CD4-positive, CD25-positive, alpha-beta regulatory T cell (primary cell): ENCODE data around the gene L1CAM. TPM values are rescaled to one million over a fixed set of nuclear protein-coding genes. Genes with fewer than 3 reads are reported as not detected.

Source experiments
- ATAC-seq, 2 donors: fragments of 150-1000 bp; cut with Tn5 transposase; one replicate each; pipeline ENCODE4 v1.10.0; 2021; ENCODE audit warnings: low read depth in 2 of 2, moderate number of reproducible peaks in 2 of 2, moderate library complexity in 1 of 2
- DNase-seq, 3 donors: peaks; one replicate each; pipeline versions ENCODE4 v3.0.0 to v3.0.0-alpha.2; 2012 to 2022; ENCODE audit warnings: mixed read lengths in 1 of 3
- H3K27ac ChIP-seq: one replicate; pipeline ENCODE4 v1.7.0; 2013; ENCODE audit warnings: mild to moderate bottlenecking, low read length; ENCODE audit not compliant: insufficient read depth, poor library complexity, severe bottlenecking
- H3K27me3 ChIP-seq: one replicate; pipeline ENCODE4 v1.7.0; 2013; ENCODE audit warnings: low read length; ENCODE audit not compliant: control insufficient read depth, insufficient read depth
- H3K36me3 ChIP-seq: one replicate; pipeline ENCODE4 v1.7.0; 2013; ENCODE audit warnings: mild to moderate bottlenecking, low read length, moderate library complexity; ENCODE audit not compliant: control insufficient read depth, insufficient read depth
- H3K4me1 ChIP-seq: 2 replicates; pipeline ENCODE4 v1.7.0; 2013; ENCODE audit warnings: mild to moderate bottlenecking, low read length; ENCODE audit not compliant: insufficient read depth, control insufficient read depth, poor library complexity, severe bottlenecking
- H3K4me3 ChIP-seq: one replicate; pipeline ENCODE4 v1.7.0; 2013; ENCODE audit warnings: low read depth, mild to moderate bottlenecking, low read length, moderate library complexity
- H3K9me3 ChIP-seq, 2 experiments: 1 replicate in 1 of 2; 2 replicates in 1 of 2; pipeline ENCODE4 v1.7.0; 2013; ENCODE audit warnings: low read length in 2 of 2, mild to moderate bottlenecking in 1 of 2, moderate library complexity in 1 of 2; ENCODE audit not compliant: control insufficient read depth in 2 of 2
- H3K27ac Mint-ChIP-seq, 3 donors: one replicate each; pipeline ENCODE4 v1.8.0; 2020 to 2022; ENCODE audit warnings: mild to moderate bottlenecking in 3 of 3, mixed read lengths in 3 of 3, moderate library complexity in 2 of 3
- H3K27me3 Mint-ChIP-seq: one replicate; pipeline ENCODE4 v1.8.0; 2022; ENCODE audit warnings: mild to moderate bottlenecking, mixed read lengths
- H3K36me3 Mint-ChIP-seq: one replicate; pipeline ENCODE4 v1.8.0; 2020; ENCODE audit warnings: mixed read lengths
- H3K4me1 Mint-ChIP-seq, 4 donors: one replicate each; pipeline ENCODE4 v1.8.0; 2020 to 2022; ENCODE audit warnings: mixed read lengths in 4 of 4, mild to moderate bottlenecking in 1 of 4
- H3K4me3 Mint-ChIP-seq, 4 donors: one replicate each; pipeline ENCODE4 v1.8.0; 2020 to 2022; ENCODE audit warnings: mild to moderate bottlenecking in 4 of 4, mixed read lengths in 4 of 4, moderate library complexity in 3 of 4
- H3K9me3 Mint-ChIP-seq, 7 donors: one replicate each; pipeline ENCODE4 v1.8.0; 2020 to 2022; ENCODE audit warnings: mixed read lengths in 7 of 7, mild to moderate bottlenecking in 3 of 7, moderate library complexity in 2 of 7
- polyA plus RNA-seq, 4 donors: library from polyadenylated mRNA; unstranded; fragments of 300-500 nt; fragmentation: Illumina TruSeq; gene quantifications; one replicate each; pipeline ENCODE4 v1.2.3, GENCODE V29; 2021
- total RNA-seq: library from RNA; stranded (reverse); gene quantifications from one replicate; pipeline ENCODE4 v1.2.3, GENCODE V29; 2022

L1CAM gene
- total and polyA plus RNA-seq, 5 donors from 2014 or later, result 0.67 to 2.1 TPM; not detected in 3

GRCh38 chrX:153913211-153913610 lies 27.2 kb upstream of the L1CAM start:
- H3K4me1 ChIP-seq, result no peaks in the 10 kb centered on the region
- no peaks in the 10 kb centered on the region for H3K27me3 ChIP-seq
- no peak overlapping the region for H3K4me3 ChIP-seq
- no peak overlapping the region for H3K27ac ChIP-seq
- Mint-ChIP-seq H3K36me3 (peaks cover 12% of the 10 kb centered on the region), H3K4me3 (no peak overlapping the region), H3K4me1 (peaks cover 0 to 21% (median 2%) of the 10 kb centered on the region in 4 donors), H3K27me3 (no peaks in the 10 kb centered on the region), H3K27ac (no peak overlapping the region), H3K9me3 (no peaks in the 10 kb centered on the region)
- peaks cover 30% of the 10 kb centered on the region for H3K36me3 ChIP-seq
- no peak for DNase-seq
- H3K9me3 ChIP-seq, result no peaks in the 10 kb centered on the region
- ATAC-seq, result no peak

GRCh38 chrX:153911798-153912197 lies 25.8 kb upstream of the L1CAM start:
- Histone ChIP-seq H3K27me3 (no peaks in the 10 kb centered on the region), H3K4me1 (no peaks in the 10 kb centered on the region), H3K9me3 (no peaks in the 10 kb centered on the region), H3K27ac (no peak overlapping the region), H3K36me3 (peaks cover 23% of the 10 kb centered on the region), H3K4me3 (no peak overlapping the region)
- Mint-ChIP-seq H3K9me3 (no peaks in the 10 kb centered on the region), H3K27me3 (no peaks in the 10 kb centered on the region), H3K27ac (peak overlapping the region in 1 of 3 donors; percentile 76), H3K4me1 (peaks cover 0 to 18% (median 2%) of the 10 kb centered on the region in 4 donors), H3K4me3 (peak overlapping the region in 1 of 4 donors; percentile 28), H3K36me3 (peaks cover 12% of the 10 kb centered on the region)
- no peak for ATAC-seq
- no peak for DNase-seq

- Histone ChIP-seq H3K27ac (no peak overlapping the region), H3K27me3 (no peaks in the 10 kb centered on the region), H3K9me3 (no peaks in the 10 kb centered on the region), H3K4me3 (no peak overlapping the region), H3K36me3 (peaks cover 23% of the 10 kb centered on the region), H3K4me1 (peaks cover 5% of the 10 kb centered on the region)
- H3K27ac Mint-ChIP-seq, result no peak overlapping the region
- peaks cover 0 to 9% (median 2%) of the 10 kb centered on the region in 4 donors for H3K4me1 Mint-ChIP-seq
- no peaks in the 10 kb centered on the region for H3K27me3 Mint-ChIP-seq
- DNase-seq (no peak), ATAC-seq (no peak)
- no peak overlapping the region for H3K4me3 Mint-ChIP-seq
- peaks cover 0 to 2% (median 0%) of the 10 kb centered on the region in 7 donors for H3K9me3 Mint-ChIP-seq
- H3K36me3 Mint-ChIP-seq, result peaks cover 6% of the 10 kb centered on the region
Measured at GRCh38 chrX:153910446-153910845, 24.5 kb upstream of the L1CAM start.

GRCh38 chrX:153909980-153910360 lies 24.0 kb upstream of the L1CAM start:
- Histone ChIP-seq H3K4me3 (no peak overlapping the region), H3K9me3 (no peaks in the 10 kb centered on the region), H3K27me3 (no peaks in the 10 kb centered on the region), H3K36me3 (peaks cover 23% of the 10 kb centered on the region), H3K4me1 (peaks cover 10% of the 10 kb centered on the region), H3K27ac (no peak overlapping the region)
- Mint-ChIP-seq H3K27ac (no peak overlapping the region), H3K27me3 (no peaks in the 10 kb centered on the region), H3K4me3 (no peak overlapping the region), H3K4me1 (peaks cover 0 to 9% (median 2%) of the 10 kb centered on the region in 4 donors), H3K36me3 (peaks cover 6% of the 10 kb centered on the region), H3K9me3 (peaks cover 0 to 2% (median 0%) of the 10 kb centered on the region in 7 donors)
- DNase-seq (no peak), ATAC-seq (no peak)

- Mint-ChIP-seq H3K4me3 (no peak overlapping the region), H3K9me3 (peaks cover 0 to 2% (median 0%) of the 10 kb centered on the region in 7 donors), H3K27ac (no peak overlapping the region), H3K36me3 (peaks cover 6% of the 10 kb centered on the region), H3K27me3 (no peaks in the 10 kb centered on the region), H3K4me1 (peaks cover 0 to 13% (median 3%) of the 10 kb centered on the region in 4 donors)
- Histone ChIP-seq H3K9me3 (no peaks in the 10 kb centered on the region), H3K4me1 (peaks cover 16% of the 10 kb centered on the region), H3K27me3 (no peaks in the 10 kb centered on the region), H3K27ac (no peak overlapping the region), H3K4me3 (no peak overlapping the region), H3K36me3 (peaks cover 23% of the 10 kb centered on the region)
- DNase-seq (no peak), ATAC-seq (no peak)
Measured at GRCh38 chrX:153909024-153909979, 23.3 kb upstream of the L1CAM start.

- H3K27me3 ChIP-seq, result no peaks in the 10 kb centered on the region
- H3K36me3 ChIP-seq, result peaks cover 14% of the 10 kb centered on the region
- Mint-ChIP-seq H3K27me3 (no peaks in the 10 kb centered on the region), H3K36me3 (peaks cover 6% of the 10 kb centered on the region), H3K4me1 (peaks cover 0 to 17% (median 6%) of the 10 kb centered on the region in 4 donors), H3K4me3 (no peak overlapping the region), H3K27ac (no peak overlapping the region), H3K9me3 (peaks cover 0 to 2% (median 0%) of the 10 kb centered on the region in 7 donors)
- peaks cover 26% of the 10 kb centered on the region for H3K4me1 ChIP-seq
- no peaks in the 10 kb centered on the region for H3K9me3 ChIP-seq
- no peak overlapping the region for H3K27ac ChIP-seq
- H3K4me3 ChIP-seq, result no peak overlapping the region
- no peak for ATAC-seq
- DNase-seq, result no peak
Measured at GRCh38 chrX:153908219-153908860, 22.4 kb upstream of the L1CAM start.

GRCh38 chrX:153907456-153907855 lies 21.5 kb upstream of the L1CAM start:
- H3K4me3 ChIP-seq, result no peak overlapping the region
- Mint-ChIP-seq H3K27me3 (no peaks in the 10 kb centered on the region), H3K36me3 (peaks cover 6% of the 10 kb centered on the region), H3K4me1 (peaks cover 0 to 26% (median 9%) of the 10 kb centered on the region in 4 donors), H3K4me3 (no peak overlapping the region), H3K27ac (no peak overlapping the region), H3K9me3 (peaks cover 0 to 2% (median 0%) of the 10 kb centered on the region in 7 donors)
- ATAC-seq (no peak), DNase-seq (no peak)
- H3K9me3 ChIP-seq, result no peaks in the 10 kb centered on the region
- H3K27me3 ChIP-seq, result no peaks in the 10 kb centered on the region
- peaks cover 27% of the 10 kb centered on the region for H3K4me1 ChIP-seq
- no peak overlapping the region for H3K27ac ChIP-seq
- peaks cover 13% of the 10 kb centered on the region for H3K36me3 ChIP-seq
